Measurements from ENCODE around the gene TEFM. TPM values are rescaled to one million over a fixed set of nuclear protein-coding genes. Genes with fewer than 3 reads are reported as not detected.

TEFM gene
- total RNA-seq, 1 experiment from 2014 or later, result 11.7 TPM

DNA sequence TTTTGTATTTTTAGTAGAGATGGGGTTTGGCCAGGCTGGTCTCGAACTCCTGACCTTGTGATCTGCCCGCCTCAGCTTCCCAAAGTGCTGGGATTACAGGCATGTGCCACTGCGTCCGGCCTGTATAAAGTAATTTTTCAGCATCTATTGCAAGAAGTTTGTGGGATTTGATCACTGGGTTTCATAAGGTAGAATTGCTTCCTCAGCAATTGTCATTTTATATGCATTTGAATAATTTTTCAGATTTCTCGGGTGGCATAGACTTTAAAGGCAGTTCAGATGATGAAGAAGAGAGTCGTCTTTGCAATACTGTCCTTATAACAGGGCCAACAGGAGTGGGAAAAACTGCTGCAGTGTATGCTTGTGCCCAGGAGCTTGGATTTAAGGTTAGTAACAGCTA, 37.0 kb downstream of the TEFM start:
- Histone ChIP-seq H3K9ac (ENCODE audit: extremely low read depth, insufficient read length, low read length) (no peak overlapping the region), H4K91ac (ENCODE audit: insufficient read length, low read depth, low read length) (no peak overlapping the region), H2AFZ (ENCODE audit: low read length) (no peak overlapping the region), H4K20me1 (ENCODE audit: control insufficient read depth, insufficient read depth, insufficient read length) (no peaks in the 10 kb centered on the region), H3K56ac (ENCODE audit: insufficient read length, low read depth, low read length) (no peak overlapping the region), H2BK120ac (ENCODE audit: low read depth, low read length, poor library complexity, severe bottlenecking) (no peak overlapping the region), H3K79me2 (ENCODE audit: insufficient read depth, low read length) (no peaks in the 10 kb centered on the region), H3K14ac (ENCODE audit: insufficient read depth, low read length) (no peak overlapping the region), H3K79me1 (ENCODE audit: insufficient read depth, low read depth, low read length, poor library complexity, severe bottlenecking) (no peaks in the 10 kb centered on the region), H2BK12ac (ENCODE audit: insufficient read length, low read depth, low read length) (no peak overlapping the region), H2BK20ac (ENCODE audit: low read depth, low read length, poor library complexity, severe bottlenecking) (no peak overlapping the region), H3T11ph (ENCODE audit: low read length) (no peak overlapping the region), H3K27me3 (ENCODE audit: insufficient read depth, low read length) (no peaks in the 10 kb centered on the region), H3K9me3 (ENCODE audit: control insufficient read depth, low read depth, low read length) (no peaks in the 10 kb centered on the region), H3K23ac (ENCODE audit: insufficient read length, low read depth, low read length) (no peak overlapping the region), H3K27ac (ENCODE audit: insufficient read length, low read depth, low read length) (no peak overlapping the region), H3K18ac (ENCODE audit: insufficient read length, low read depth, low read length) (no peak overlapping the region), H2BK5ac (ENCODE audit: insufficient read length, low read length) (no peak overlapping the region), H2AK5ac (ENCODE audit: insufficient read length, low read length) (no peak overlapping the region), H3K23me2 (ENCODE audit: insufficient read length, low read depth, low read length, poor library complexity, severe bottlenecking) (no peaks in the 10 kb centered on the region), H3K4me2 (ENCODE audit: insufficient read depth, insufficient read length, low read length) (no peak overlapping the region), H3K4ac (ENCODE audit: low read depth, low read length) (no peak overlapping the region), H2BK15ac (ENCODE audit: low read depth, low read length) (no peak overlapping the region), H4K8ac (replicated peaks; ENCODE audit: insufficient read length, low read depth, low read length) (no peak overlapping the region), H3K4me1 (ENCODE audit: insufficient read depth, low read length) (no peaks in the 10 kb centered on the region), H4K5ac (ENCODE audit: insufficient read length, low read depth, low read length) (no peak overlapping the region)
- Mint-ChIP-seq H3K9me3 (no peaks in the 10 kb centered on the region), H3K27me3 (ENCODE audit: low read depth) (no peaks in the 10 kb centered on the region), H3K36me3 (ENCODE audit: insufficient read depth in 1 of 3, low read depth in 3 of 3) (peaks cover 22 to 67% (median 64%) of the 10 kb centered on the region in 3 experiments; a peak in 6 of 7 replicates), H3K4me1 (no peaks in the 10 kb centered on the region), H3K4me3 (no peak overlapping the region), H3K27ac (no peak overlapping the region)
- DNase-seq, result no peak
- TF ChIP-seq, protein P1, sequence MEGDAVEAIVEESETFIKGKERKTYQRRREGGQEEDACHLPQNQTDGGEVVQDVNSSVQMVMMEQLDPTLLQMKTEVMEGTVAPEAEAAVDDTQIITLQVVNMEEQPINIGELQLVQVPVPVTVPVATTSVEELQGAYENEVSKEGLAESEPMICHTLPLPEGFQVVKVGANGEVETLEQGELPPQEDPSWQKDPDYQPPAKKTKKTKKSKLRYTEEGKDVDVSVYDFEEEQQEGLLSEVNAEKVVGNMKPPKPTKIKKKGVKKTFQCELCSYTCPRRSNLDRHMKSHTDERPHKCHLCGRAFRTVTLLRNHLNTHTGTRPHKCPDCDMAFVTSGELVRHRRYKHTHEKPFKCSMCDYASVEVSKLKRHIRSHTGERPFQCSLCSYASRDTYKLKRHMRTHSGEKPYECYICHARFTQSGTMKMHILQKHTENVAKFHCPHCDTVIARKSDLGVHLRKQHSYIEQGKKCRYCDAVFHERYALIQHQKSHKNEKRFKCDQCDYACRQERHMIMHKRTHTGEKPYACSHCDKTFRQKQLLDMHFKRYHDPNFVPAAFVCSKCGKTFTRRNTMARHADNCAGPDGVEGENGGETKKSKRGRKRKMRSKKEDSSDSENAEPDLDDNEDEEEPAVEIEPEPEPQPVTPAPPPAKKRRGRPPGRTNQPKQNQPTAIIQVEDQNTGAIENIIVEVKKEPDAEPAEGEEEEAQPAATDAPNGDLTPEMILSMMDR (conservative IDR thresholded peaks at IDR 0.05), result no peak
- no CpG with 5 or more reads among the region's 6 CpGs for WGBS (ENCODE audit: extremely low coverage, insufficient read length, low lambda C conversion rate)

All from H9 (cell line).